MM.1S (cell line): ENCODE results near the gene SH3BP2.

ENCODE experiments used
- DNase-seq: peaks from one replicate; pipeline ENCODE4 v3.0.0-alpha.2; 2015
- H2AFZ ChIP-seq: fragments of 300-600 bp; sonication (generic); 2 replicates; pipeline ENCODE4 v1.6.0; 2016; ENCODE audit warnings: antibody characterized with exemption, low read length
- H3F3A ChIP-seq: fragments of 300-600 bp; sonication (generic); 2 replicates; pipeline ENCODE4 v1.6.1; 2016; ENCODE audit warnings: mild to moderate bottlenecking, antibody characterized with exemption, low read length, moderate library complexity, mixed read lengths; ENCODE audit not compliant: insufficient read depth
- H3K27ac ChIP-seq: fragments of 300-600 bp; sonication (generic); 2 replicates; pipeline ENCODE4 v1.5.1; 2016; ENCODE audit warnings: mild to moderate bottlenecking, low read length
- H3K27me3 ChIP-seq: fragments of 300-600 bp; sonication (generic); replicated peaks from 2 replicates; pipeline ENCODE4 v1.6.0; 2016; ENCODE audit warnings: low read length; ENCODE audit not compliant: insufficient read depth
- H3K36me3 ChIP-seq: fragments of 300-600 bp; sonication (generic); replicated peaks from 2 replicates; pipeline ENCODE4 v1.6.1; 2016; ENCODE audit warnings: mild to moderate bottlenecking, low read length, mixed read lengths; ENCODE audit not compliant: insufficient read depth
- H3K4me1 ChIP-seq: fragments of 300-600 bp; sonication (generic); 2 replicates; pipeline ENCODE4 v1.6.1; 2016; ENCODE audit warnings: low read length, mixed read lengths
- H3K4me2 ChIP-seq: fragments of 300-600 bp; sonication (generic); 2 replicates; pipeline ENCODE4 v1.6.0; 2016; ENCODE audit warnings: low read depth, low read length
- H3K4me3 ChIP-seq: fragments of 300-600 bp; sonication (generic); 2 replicates; pipeline ENCODE4 v1.5.1; 2016; ENCODE audit warnings: low read length, mixed read lengths
- H3K79me2 ChIP-seq: fragments of 300-600 bp; sonication (generic); 2 replicates; pipeline ENCODE4 v1.6.1; 2016; ENCODE audit warnings: mixed run types, low read length, mixed read lengths
- H3K9ac ChIP-seq: fragments of 300-600 bp; sonication (generic); 2 replicates; pipeline ENCODE4 v1.6.1; 2016; ENCODE audit warnings: low read length, mixed read lengths
- H3K9me2 ChIP-seq: fragments of 300-600 bp; sonication (generic); replicated peaks from 2 replicates; pipeline ENCODE4 v1.6.1; 2016; ENCODE audit warnings: mild to moderate bottlenecking, low read length, mixed read lengths; ENCODE audit not compliant: insufficient read depth
- H3K9me3 ChIP-seq: fragments of 300-600 bp; sonication (generic); replicated peaks from 2 replicates; pipeline ENCODE4 v1.6.1; 2016; ENCODE audit warnings: mild to moderate bottlenecking, low read length, mixed read lengths; ENCODE audit not compliant: insufficient read depth
- H4K20me1 ChIP-seq: fragments of 300-600 bp; sonication (generic); 2 replicates; pipeline ENCODE4 v1.6.1; 2016; ENCODE audit warnings: mild to moderate bottlenecking, low read length, moderate library complexity, mixed read lengths; ENCODE audit not compliant: insufficient read depth
- EZH2 ChIP-seq: fragments of 300-600 bp; sonication (generic); optimal IDR thresholded peaks from 2 replicates; pipeline ENCODE3; 2017; ENCODE audit warnings: low read depth, mild to moderate bottlenecking, antibody characterized with exemption, low read length, mixed read lengths
- EZH2phosphoT487 ChIP-seq: fragments of 300-600 bp; sonication (generic); IDR thresholded peaks from 2 replicates; pipeline ENCODE4 v1.6.1; 2018; ENCODE audit warnings: antibody characterized with exemption, low read length
- TF ChIP-seq, protein P1 (sequence below): fragments of 300-600 bp; sonication (generic); IDR thresholded peaks from 2 replicates; pipeline ENCODE4 v1.5.1; 2016; ENCODE audit warnings: antibody characterized with exemption, low read length, mixed read lengths

The SH3BP2 gene

DNA sequence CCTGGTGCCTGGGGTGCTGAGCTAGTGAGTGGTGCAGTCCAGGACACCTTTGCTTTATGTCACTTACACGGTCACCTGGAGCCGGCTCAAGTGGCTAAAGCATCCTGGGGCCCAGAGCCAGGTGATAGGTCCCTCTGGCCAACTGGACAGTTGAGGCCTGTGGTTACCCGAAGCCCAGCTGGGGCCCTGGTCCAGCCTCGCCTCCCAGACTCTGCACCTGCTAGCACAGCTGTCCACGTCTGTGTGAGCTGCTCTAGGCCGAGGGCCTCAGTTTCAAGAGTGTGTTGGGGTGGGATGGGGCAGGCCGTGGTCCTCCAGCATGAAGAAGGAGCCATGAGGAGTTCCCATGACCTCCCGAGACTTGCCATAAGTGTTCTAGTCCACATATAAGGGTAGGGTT lies 43.1 kb downstream of the SH3BP2 start:
- no peak overlapping the region for H3K27ac ChIP-seq
- no peak overlapping the region for H3K4me3 ChIP-seq
- TF ChIP-seq, protein P1, sequence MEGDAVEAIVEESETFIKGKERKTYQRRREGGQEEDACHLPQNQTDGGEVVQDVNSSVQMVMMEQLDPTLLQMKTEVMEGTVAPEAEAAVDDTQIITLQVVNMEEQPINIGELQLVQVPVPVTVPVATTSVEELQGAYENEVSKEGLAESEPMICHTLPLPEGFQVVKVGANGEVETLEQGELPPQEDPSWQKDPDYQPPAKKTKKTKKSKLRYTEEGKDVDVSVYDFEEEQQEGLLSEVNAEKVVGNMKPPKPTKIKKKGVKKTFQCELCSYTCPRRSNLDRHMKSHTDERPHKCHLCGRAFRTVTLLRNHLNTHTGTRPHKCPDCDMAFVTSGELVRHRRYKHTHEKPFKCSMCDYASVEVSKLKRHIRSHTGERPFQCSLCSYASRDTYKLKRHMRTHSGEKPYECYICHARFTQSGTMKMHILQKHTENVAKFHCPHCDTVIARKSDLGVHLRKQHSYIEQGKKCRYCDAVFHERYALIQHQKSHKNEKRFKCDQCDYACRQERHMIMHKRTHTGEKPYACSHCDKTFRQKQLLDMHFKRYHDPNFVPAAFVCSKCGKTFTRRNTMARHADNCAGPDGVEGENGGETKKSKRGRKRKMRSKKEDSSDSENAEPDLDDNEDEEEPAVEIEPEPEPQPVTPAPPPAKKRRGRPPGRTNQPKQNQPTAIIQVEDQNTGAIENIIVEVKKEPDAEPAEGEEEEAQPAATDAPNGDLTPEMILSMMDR: no peak
- no peak for TF ChIP-seq EZH2phosphoT487
- no peak for TF ChIP-seq EZH2
- H3K36me3 ChIP-seq: no peaks in the 10 kb centered on the region
- H3K4me2 ChIP-seq: no peak overlapping the region
- no peaks in the 10 kb centered on the region for H3F3A ChIP-seq
- H3K9me3 ChIP-seq: no peaks in the 10 kb centered on the region
- H3K9me2 ChIP-seq: no peaks in the 10 kb centered on the region
- H2AFZ ChIP-seq: no peak overlapping the region
- no peaks in the 10 kb centered on the region for H3K79me2 ChIP-seq
- H3K4me1 ChIP-seq: no peaks in the 10 kb centered on the region
- no peaks in the 10 kb centered on the region for H3K27me3 ChIP-seq
- H3K9ac ChIP-seq: no peak overlapping the region
- no peaks in the 10 kb centered on the region for H4K20me1 ChIP-seq
- no peak for DNase-seq

DNA sequence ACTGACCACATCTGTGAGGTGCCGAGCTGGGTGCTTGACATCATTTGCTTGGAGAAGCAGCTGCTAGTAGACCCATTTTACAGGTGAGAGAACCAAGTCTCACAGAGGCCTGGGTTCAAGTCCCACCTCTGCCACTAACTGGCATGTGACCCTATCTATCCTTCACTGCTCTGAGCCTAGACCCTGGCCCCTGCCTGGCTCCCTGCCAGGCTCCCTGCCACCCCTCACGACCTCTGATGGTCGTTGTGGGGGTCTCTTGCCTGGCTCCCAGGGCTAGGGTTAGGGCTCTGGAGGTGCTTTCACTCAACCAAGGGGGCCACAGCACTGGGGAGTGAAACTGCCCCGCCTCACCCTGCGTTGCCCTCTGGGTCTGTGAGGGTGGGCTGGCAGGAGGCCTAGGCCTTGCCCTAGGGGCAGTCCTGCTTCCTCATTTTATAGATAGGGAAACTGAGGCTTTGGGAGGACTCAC lies 43.5 kb downstream of the SH3BP2 start:
- Histone ChIP-seq H3K27ac (no peak overlapping the region), H3K9ac (no peak overlapping the region), H3K9me3 (no peaks in the 10 kb centered on the region), H3K36me3 (no peaks in the 10 kb centered on the region), H3K79me2 (no peaks in the 10 kb centered on the region), H3K4me2 (no peak overlapping the region), H3K27me3 (no peaks in the 10 kb centered on the region), H3K9me2 (no peaks in the 10 kb centered on the region), H3K4me1 (no peaks in the 10 kb centered on the region), H3K4me3 (no peak overlapping the region), H2AFZ (no peak overlapping the region), H3F3A (no peaks in the 10 kb centered on the region), H4K20me1 (no peaks in the 10 kb centered on the region)
- no peak for TF ChIP-seq EZH2
- TF ChIP-seq, protein P1: no peak
- no peak for TF ChIP-seq EZH2phosphoT487
- no peak for DNase-seq

DNA sequence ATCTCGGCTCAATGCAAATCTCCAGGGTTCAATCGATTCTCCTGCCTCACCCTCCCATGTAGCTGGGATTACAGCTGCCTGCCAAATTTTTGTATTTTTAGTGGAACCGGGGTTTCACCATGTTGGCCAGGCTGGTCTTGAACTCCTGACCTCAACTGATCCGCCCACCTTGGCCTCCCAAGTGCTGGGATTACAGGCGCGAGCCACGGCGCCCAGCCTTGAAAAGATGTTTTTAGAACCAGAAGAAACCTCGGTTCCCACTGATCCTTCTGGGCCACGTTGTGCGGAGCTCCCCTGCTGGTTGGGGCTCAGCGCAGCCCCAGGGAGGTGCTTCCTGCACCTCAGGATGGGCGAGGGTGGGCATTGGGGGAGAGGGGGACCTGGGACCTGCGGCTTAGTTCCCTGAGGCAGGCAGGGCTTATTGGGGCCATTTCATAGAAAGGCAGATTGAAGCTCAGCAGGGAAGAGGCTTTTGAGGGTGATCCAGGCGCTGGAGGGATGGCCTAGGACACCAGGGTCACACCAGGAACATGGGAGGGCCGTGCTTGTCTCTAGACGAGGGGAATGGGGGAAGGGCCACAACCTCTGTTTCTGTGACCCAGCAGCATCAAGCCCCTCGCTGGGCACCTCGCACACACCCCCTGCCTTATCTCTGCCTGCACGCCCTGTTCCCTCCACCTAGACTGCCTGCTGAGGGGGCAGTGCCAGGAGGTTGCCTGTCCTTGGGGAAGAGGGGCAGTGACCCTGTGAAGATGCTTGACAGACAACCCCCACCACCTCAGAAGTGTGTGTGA lies 44.4 kb downstream of the SH3BP2 start:
- Histone ChIP-seq H3K9me3 (no peaks in the 10 kb centered on the region), H3K9ac (no peak overlapping the region), H2AFZ (no peak overlapping the region), H3K79me2 (no peaks in the 10 kb centered on the region), H3K4me1 (no peaks in the 10 kb centered on the region), H3K27ac (no peak overlapping the region), H4K20me1 (no peaks in the 10 kb centered on the region), H3K36me3 (no peaks in the 10 kb centered on the region), H3K27me3 (no peaks in the 10 kb centered on the region), H3F3A (no peaks in the 10 kb centered on the region), H3K4me2 (peak overlapping the region; percentile 36; the same call in 1 of the 2 replicates), H3K9me2 (no peaks in the 10 kb centered on the region), H3K4me3 (no peak overlapping the region)
- TF ChIP-seq EZH2phosphoT487: no peak
- no peak for DNase-seq

DNA sequence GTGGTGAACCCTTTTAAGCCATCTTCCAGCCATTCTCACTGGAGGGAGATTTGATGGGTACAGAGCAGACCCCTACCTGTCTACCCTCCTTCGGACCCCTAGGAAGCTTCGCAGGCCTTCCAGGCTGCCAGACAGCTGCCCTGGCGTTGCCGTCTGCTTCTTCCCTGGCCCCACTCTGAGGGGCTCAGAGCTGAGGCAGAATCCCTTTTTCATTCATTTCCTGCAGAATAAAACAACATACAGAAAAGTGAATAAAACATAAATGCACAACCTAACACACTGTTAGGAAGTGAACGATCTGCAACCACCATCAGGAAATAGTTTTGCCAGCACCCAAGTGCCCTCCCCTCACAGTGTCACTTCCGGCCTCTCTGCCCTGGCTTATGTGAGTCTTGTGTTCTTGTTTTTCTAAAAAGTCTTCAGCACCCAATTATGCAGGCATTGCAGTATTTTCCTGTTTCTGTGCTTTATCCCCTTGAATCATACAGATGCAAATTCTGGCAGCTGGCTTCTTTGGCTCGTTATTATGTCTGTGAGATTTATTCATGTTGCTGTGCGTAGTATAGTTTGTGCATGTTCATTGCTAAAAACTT lies 45.1 kb downstream of the SH3BP2 start:
- Histone ChIP-seq H3K36me3 (no peaks in the 10 kb centered on the region), H3K9me2 (no peaks in the 10 kb centered on the region), H4K20me1 (no peaks in the 10 kb centered on the region), H3K27me3 (no peaks in the 10 kb centered on the region), H3K9ac (no peak overlapping the region), H3F3A (no peaks in the 10 kb centered on the region), H3K79me2 (no peaks in the 10 kb centered on the region), H3K4me1 (peaks cover 6% of the 10 kb centered on the region), H3K27ac (peak overlapping the region; percentile 17; the same call in 1 of the 2 replicates), H3K9me3 (no peaks in the 10 kb centered on the region), H3K4me2 (peak overlapping the region; percentile 36; the same call in 1 of the 2 replicates), H2AFZ (no peak overlapping the region), H3K4me3 (peak overlapping the region; percentile 2; the same call in 1 of the 2 replicates)
- peak; percentile 19 for DNase-seq
- TF ChIP-seq, protein P1: no peak
- no peak for TF ChIP-seq EZH2
- TF ChIP-seq EZH2phosphoT487: no peak
